ENCODE results near the gene GPR22.
A peak's percentile ranks its signal among the peaks of the same experiment; 100 is the strongest.

GPR22 gene

DNA sequence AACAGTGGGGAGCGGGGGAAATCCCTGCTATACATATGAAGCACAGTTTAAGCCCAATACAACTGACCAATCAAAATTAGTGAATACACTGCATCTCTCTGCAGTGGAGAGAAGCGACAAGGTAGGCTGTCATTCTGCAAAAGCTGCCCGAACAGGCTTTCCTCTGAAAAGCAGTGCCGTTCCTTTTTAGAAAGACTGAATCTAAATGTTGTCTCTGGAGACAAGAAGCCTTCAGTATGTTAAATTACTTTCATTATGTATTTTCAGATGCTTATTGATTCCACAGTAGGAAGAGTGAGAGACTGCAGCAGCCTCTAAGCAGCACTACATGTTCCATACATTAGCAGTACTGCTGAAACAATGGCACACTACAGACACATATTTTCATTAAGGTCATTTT lies at the start of gene GPR22:
Gene GPR22 (plus strand): TSS at position 129 of the 400 bp plus-strand sequence. CDS start 4,004 bp downstream, outside the sequence.
- no peak for DNase-seq (ENCODE audit: low read depth in 2 of 2)

DNA sequence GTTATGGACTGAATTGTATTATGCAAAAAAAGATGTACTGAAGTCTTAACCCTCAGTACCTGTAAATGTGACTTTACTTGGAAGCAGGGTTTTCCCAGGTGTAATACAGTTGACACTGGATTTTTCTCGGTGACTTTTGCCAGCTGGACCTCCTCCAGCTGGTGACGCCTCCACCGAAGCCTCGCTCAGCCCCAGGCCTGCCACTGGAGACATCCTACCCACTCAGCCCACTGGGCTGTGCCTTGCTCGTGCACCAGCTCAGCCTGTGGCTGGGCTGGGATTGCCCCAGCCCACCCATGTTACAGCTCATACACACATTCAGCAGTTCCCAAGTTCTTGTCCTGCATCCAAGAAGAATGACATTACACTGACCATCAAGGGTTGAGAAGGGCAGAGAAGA lies 42.4 kb upstream of the GPR22 start:
- no peak for DNase-seq (ENCODE audit: low read depth in 2 of 2)

DNA sequence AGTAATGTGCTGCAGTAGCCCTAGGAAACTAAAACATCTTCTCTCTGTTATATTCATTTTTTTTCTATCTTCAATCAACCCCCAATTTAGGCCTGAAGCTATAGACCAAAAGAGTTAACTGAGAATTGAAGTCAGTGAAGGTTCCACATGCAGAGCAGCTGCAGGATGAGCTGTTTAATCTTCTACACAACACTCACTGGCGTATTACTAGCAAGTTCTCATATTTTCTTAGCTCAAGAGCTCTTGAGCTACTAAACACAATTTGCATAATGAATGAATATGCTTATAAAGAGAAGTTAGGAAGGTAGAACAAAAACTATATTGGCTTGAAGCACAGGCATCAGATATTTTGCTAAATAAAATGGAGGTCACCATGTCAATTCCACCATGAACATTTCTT lies 41.2 kb upstream of the GPR22 start:
- no peak for DNase-seq (ENCODE audit: low read depth in 2 of 2)

- no peak for DNase-seq (ENCODE audit: low read depth in 2 of 2)
Measured at GRCh38 chr7:107430057-107430456, 39.8 kb upstream of the GPR22 start.

DNA sequence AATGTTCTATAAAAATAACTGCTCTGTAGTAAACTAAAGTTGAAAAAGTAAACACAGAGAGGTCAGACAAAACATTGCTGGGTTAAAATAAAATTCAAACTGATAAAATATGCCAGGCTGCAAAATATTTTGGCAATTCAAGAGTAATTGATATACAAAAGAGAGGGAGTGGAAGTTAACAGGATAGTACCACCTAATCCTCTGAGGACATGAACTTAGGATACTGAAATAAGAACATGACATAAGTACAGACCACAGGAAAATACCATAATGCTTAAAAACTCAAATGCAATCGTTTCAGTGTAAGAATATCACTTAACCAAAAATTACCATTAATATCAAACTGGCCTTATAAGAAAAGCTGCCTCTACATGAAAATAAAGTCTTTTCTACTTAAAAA lies 37.6 kb upstream of the GPR22 start:
- DNase-seq (ENCODE audit: low read depth in 2 of 2), result no peak

GRCh38 chr7:107435749-107436148 lies 34.1 kb upstream of the GPR22 start:
- DNase-seq (ENCODE audit: low read depth in 2 of 2), result no peak

- DNase-seq (ENCODE audit: low read depth in 2 of 2), result no peak
Measured at GRCh38 chr7:107439025-107439424, 30.8 kb upstream of the GPR22 start.

- no peak for DNase-seq (ENCODE audit: low read depth in 2 of 2)
Measured at GRCh38 chr7:107441581-107442422, 28.1 kb upstream of the GPR22 start.

- DNase-seq (ENCODE audit: low read depth in 2 of 2), result no peak
Measured at GRCh38 chr7:107442678-107443077, 27.2 kb upstream of the GPR22 start.

DNA sequence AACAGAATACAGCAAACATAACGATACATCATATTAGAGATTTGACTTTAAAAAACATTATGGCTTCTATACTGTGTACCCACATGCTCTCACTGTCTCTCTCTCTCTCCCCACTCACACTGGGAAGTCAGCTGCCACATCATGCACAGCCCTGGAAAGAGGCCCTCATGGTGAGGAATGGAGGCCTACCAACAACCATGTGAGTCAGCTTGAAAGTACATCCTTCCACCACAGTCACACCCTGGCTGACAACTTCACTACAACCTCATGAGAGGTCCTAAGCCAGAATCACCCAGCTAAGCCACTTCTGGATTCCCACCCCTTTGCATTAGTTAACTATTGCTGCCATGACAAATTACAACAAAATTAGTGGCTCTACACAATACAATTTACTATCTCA lies 23.3 kb upstream of the GPR22 start:
- no peak for DNase-seq (ENCODE audit: low read depth in 2 of 2)

GRCh38 chr7:107446988-107447387 lies 22.9 kb upstream of the GPR22 start:
- no peak for DNase-seq (ENCODE audit: low read depth in 2 of 2)

- no peak for DNase-seq (ENCODE audit: low read depth in 2 of 2)
Measured at GRCh38 chr7:107450970-107451369, 18.9 kb upstream of the GPR22 start.

- DNase-seq (ENCODE audit: low read depth in 2 of 2), result no peak
Measured at GRCh38 chr7:107453388-107453787, 16.5 kb upstream of the GPR22 start.

GRCh38 chr7:107461938-107462533 lies 7.8 kb upstream of the GPR22 start:
- DNase-seq (ENCODE audit: low read depth in 2 of 2), result no peak

GRCh38 chr7:107463139-107464078 lies 6.4 kb upstream of the GPR22 start:
- DNase-seq (ENCODE audit: low read depth in 2 of 2), result peak; percentile 12 to 13

GRCh38 chr7:107464666-107465226 lies 5.1 kb upstream of the GPR22 start:
- no peak for DNase-seq (ENCODE audit: low read depth in 2 of 2)

- no peak for DNase-seq (ENCODE audit: low read depth in 2 of 2)
Measured at GRCh38 chr7:107467972-107468371, 1.9 kb upstream of the GPR22 start.

GRCh38 chr7:107468824-107469223 lies 1.0 kb upstream of the GPR22 start:
- DNase-seq (ENCODE audit: low read depth in 2 of 2), result no peak

DNA sequence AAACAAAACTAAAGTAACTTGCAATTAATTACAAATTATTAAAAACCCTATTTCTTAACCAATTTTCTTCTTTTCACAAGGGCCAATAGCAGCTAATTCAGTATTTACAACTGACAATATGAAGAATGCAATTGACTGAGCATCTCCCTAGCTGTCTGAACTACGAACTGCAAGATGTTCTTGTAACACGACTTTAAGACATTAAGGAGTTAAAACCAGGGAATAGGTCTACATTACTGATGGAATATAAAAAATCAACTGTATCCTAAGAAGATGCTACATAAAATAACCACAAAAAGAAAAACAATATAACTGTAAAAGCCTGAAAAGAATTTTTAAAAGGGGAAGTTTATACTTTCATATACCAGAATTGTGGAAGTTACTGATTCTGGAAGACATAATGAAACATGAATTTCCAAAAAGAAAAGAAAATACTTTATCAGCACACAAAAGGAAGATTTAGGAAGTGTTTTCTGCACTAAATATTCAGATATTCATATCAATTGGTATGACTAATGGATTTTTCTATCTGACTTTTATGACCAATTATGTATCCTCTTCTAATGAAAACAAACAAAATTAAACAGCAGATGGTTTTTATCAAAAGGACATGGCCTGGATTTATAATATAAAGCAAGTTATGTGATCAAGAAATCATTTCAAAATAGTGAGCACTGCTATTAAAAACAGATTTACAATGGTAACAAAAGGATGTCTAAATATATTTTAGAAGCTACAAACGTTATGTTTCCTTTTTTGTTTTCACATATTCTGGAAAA lies 1.6 kb downstream of the GPR22 start:
- no peak for DNase-seq (ENCODE audit: low read depth in 2 of 2)

DNA sequence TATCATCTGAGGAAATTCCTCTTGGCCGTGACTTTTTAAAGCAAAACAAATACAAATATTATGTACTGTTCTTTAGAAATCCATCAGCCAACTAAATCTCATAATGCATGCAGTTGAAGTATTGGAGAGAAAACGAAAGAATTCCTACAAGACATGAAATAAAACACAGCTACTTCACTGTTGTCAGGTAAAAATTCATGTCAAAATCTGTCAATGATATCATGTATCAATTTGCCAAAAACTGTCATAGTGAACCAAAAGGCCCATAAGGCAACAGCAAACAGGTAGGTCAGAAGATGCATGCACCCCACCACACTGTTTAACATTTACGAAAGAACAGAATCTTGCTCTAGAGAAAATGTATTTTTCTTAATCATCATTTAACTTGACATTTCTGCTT lies 2.3 kb downstream of the GPR22 start:
- DNase-seq (ENCODE audit: low read depth in 2 of 2), result no peak

GRCh38 chr7:107474104-107474521 lies 4.3 kb downstream of the GPR22 start:
- no peak for DNase-seq (ENCODE audit: low read depth in 2 of 2)
